Sigmoid colon (tissue), 4 donors: ENCODE measurements around the gene SPTLC1.

Experiments
- EP300 ChIP-seq, 4 donors: sonication (generic); formaldehyde crosslinking; IDR thresholded peaks; one replicate each; pipeline ENCODE4 v1.6.1; 2017; ENCODE audit warnings: antibody characterized with exemption in 4 of 4
- POLR2A ChIP-seq, 2 donors: fragments of 450-650 bp; IDR thresholded peaks; one replicate each; pipeline ENCODE4 v1.6.1; 2016; ENCODE audit warnings: antibody characterized with exemption in 2 of 2, mild to moderate bottlenecking in 2 of 2, moderate library complexity in 2 of 2
- TF ChIP-seq, protein P1 (sequence below), 4 experiments: fragments of 450-650 bp in 3 of 4; fragments of 200-600 bp in 1 of 4; IDR thresholded peaks; one replicate each; pipeline ENCODE4 v1.5.1; 2016 to 2019; ENCODE audit warnings: antibody characterized with exemption in 4 of 4, mild to moderate bottlenecking in 3 of 4, moderate library complexity in 2 of 4

DNA sequence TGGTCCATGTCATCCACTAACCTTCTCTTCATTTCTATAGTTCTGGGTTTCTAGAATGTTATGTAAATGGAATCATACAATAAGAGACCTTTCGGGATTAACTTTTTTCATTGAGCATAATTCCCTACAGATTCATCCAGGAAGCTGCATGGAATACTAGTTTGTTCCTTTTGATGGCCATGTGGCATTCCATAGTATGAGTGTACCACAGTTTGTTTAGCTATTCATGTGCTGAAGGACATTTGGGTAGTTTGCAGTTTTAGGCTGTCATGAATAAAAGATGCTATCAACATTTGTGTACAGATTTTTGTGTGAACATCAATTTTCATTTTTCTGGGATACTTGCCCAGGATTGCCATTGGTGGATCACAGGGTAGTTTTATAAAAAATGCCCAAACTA, 6.8 kb upstream of the SPTLC1 start:
- TF ChIP-seq, protein P1, sequence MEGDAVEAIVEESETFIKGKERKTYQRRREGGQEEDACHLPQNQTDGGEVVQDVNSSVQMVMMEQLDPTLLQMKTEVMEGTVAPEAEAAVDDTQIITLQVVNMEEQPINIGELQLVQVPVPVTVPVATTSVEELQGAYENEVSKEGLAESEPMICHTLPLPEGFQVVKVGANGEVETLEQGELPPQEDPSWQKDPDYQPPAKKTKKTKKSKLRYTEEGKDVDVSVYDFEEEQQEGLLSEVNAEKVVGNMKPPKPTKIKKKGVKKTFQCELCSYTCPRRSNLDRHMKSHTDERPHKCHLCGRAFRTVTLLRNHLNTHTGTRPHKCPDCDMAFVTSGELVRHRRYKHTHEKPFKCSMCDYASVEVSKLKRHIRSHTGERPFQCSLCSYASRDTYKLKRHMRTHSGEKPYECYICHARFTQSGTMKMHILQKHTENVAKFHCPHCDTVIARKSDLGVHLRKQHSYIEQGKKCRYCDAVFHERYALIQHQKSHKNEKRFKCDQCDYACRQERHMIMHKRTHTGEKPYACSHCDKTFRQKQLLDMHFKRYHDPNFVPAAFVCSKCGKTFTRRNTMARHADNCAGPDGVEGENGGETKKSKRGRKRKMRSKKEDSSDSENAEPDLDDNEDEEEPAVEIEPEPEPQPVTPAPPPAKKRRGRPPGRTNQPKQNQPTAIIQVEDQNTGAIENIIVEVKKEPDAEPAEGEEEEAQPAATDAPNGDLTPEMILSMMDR (IDR thresholded peaks at IDR 0.05), result no peak
- TF ChIP-seq POLR2A (IDR thresholded peaks at IDR 0.05), result no peak
- TF ChIP-seq EP300 (IDR thresholded peaks at IDR 0.05), result no peak
